ENCODE data around the gene PAQR6.

GRCh38 chr1:156244712-156245111 is 3.1 kb downstream of the PAQR6 start:
- TF ChIP-seq CTCF (IDR thresholded peaks at IDR 0.05) (no peak), ZFX (IDR thresholded peaks at IDR 0.05; ENCODE audit: borderline replicate concordance) (no peak)

Data from 22Rv1 (cell line).